Adrenal gland (tissue), 5 donors: ENCODE data around the gene ARID3C.

ENCODE experiments used
- POLR2A ChIP-seq, 2 donors: fragments of 450-650 bp; IDR thresholded peaks; one replicate each; pipeline ENCODE4 v1.6.1; 2017; ENCODE audit warnings: antibody characterized with exemption in 2 of 2, mild to moderate bottlenecking in 2 of 2, moderate library complexity in 1 of 2
- TF ChIP-seq, protein P1 (sequence below), 6 experiments: fragments of 450-650 bp in 4 of 6; fragments of 200-600 bp in 2 of 6; sonication (generic) in 1 of 6; IDR thresholded peaks; 1 replicate in 5 of 6; 2 replicates in 1 of 6; pipeline versions ENCODE4 v1.5.1 to v1.8.0; 2016 to 2021; ENCODE audit warnings: antibody characterized with exemption in 6 of 6, mild to moderate bottlenecking in 2 of 6, moderate library complexity in 1 of 6
- donor health status: DM: no; HTN: no; CAD: no.

DNA sequence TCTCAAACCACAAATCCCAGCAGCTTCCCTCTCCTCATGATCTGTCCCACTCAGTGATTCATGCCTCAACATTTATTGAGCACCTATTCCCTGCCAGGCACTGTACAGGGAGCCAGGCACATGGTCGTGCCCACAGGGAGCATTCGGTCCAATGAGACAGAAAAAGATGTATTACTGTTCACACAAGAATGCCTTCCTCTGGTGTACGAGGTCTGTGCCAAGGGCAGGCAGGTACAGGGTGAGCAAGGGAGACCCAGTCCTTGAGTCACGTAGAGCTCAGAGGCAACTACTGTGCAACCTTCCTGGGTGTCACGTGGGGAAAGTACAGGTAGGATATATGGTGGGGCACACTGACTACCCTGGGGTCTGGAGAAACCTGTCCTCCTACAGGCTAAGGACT lies 43.9 kb downstream of the ARID3C start:
- no peak for TF ChIP-seq POLR2A (IDR thresholded peaks at IDR 0.05)
- TF ChIP-seq, protein P1, sequence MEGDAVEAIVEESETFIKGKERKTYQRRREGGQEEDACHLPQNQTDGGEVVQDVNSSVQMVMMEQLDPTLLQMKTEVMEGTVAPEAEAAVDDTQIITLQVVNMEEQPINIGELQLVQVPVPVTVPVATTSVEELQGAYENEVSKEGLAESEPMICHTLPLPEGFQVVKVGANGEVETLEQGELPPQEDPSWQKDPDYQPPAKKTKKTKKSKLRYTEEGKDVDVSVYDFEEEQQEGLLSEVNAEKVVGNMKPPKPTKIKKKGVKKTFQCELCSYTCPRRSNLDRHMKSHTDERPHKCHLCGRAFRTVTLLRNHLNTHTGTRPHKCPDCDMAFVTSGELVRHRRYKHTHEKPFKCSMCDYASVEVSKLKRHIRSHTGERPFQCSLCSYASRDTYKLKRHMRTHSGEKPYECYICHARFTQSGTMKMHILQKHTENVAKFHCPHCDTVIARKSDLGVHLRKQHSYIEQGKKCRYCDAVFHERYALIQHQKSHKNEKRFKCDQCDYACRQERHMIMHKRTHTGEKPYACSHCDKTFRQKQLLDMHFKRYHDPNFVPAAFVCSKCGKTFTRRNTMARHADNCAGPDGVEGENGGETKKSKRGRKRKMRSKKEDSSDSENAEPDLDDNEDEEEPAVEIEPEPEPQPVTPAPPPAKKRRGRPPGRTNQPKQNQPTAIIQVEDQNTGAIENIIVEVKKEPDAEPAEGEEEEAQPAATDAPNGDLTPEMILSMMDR (IDR thresholded peaks at IDR 0.05) = no peak
